GM21360 (cell line): ENCODE data around the gene CDK5.
"Not testable (repeated sequence)": the region's sequence is repeated elsewhere in the genome, so short reads cannot be mapped to it uniquely, and the experiment has no call there.

Experiments used
- ATAC-seq: cut with Tn5 transposase; IDR thresholded peaks from one replicate; pipeline ENCODE4 v1.9.1; 2021; ENCODE audit warnings: mild to moderate bottlenecking, moderate library complexity; ENCODE audit not compliant: unreplicated experiment

Gene CDK5

GRCh38 chr7:151017370-151017952, 40.2 kb downstream of the CDK5 start:
- ATAC-seq: no peak

- no peak for ATAC-seq
Observed at GRCh38 chr7:151016942-151017341, 40.8 kb downstream of the CDK5 start.

GRCh38 chr7:151016505-151016904, 41.2 kb downstream of the CDK5 start:
- no peak for ATAC-seq

- ATAC-seq: no peak
Observed at GRCh38 chr7:151015967-151016366, 41.7 kb downstream of the CDK5 start.

GRCh38 chr7:151014950-151015349, 42.7 kb downstream of the CDK5 start:
- ATAC-seq: no peak

GRCh38 chr7:151013733-151014497, 43.8 kb downstream of the CDK5 start:
- ATAC-seq: peak; percentile 40

- peak; percentile 18 for ATAC-seq
Observed at GRCh38 chr7:151013356-151013732, 44.4 kb downstream of the CDK5 start.

- ATAC-seq: no peak
Observed at GRCh38 chr7:151012911-151013347, 44.8 kb downstream of the CDK5 start.

- ATAC-seq: no peak
Observed at GRCh38 chr7:151012031-151012692, 45.5 kb downstream of the CDK5 start.

GRCh38 chr7:151011616-151012015, 46.1 kb downstream of the CDK5 start:
- not testable (repeated sequence) for ATAC-seq

GRCh38 chr7:151011097-151011409, 46.6 kb downstream of the CDK5 start:
- no peak for ATAC-seq

- ATAC-seq: no peak
Observed at GRCh38 chr7:151010307-151011096, 47.2 kb downstream of the CDK5 start.

- ATAC-seq: no peak
Observed at GRCh38 chr7:151010037-151010306, 47.7 kb downstream of the CDK5 start.

- ATAC-seq: no peak
Observed at GRCh38 chr7:151009327-151010036, 48.2 kb downstream of the CDK5 start.

GRCh38 chr7:151008511-151009323, 49.0 kb downstream of the CDK5 start:
- ATAC-seq: peak; percentile 62

- ATAC-seq: no peak
Observed at GRCh38 chr7:151008143-151008510, 49.6 kb downstream of the CDK5 start.

GRCh38 chr7:151007469-151007898, 50.2 kb downstream of the CDK5 start:
- ATAC-seq: no peak

- ATAC-seq: no peak
Observed at GRCh38 chr7:151006590-151007300, 51.0 kb downstream of the CDK5 start.

- no peak for ATAC-seq
Observed at GRCh38 chr7:151005566-151005965, 52.1 kb downstream of the CDK5 start.
